ENCODE measurements around the gene TUBD1. TPM values are rescaled to one million over a fixed set of nuclear protein-coding genes. Genes with fewer than 3 reads are reported as not detected.
"Not testable (repeated sequence)": the region's sequence is repeated elsewhere in the genome, so short reads cannot be mapped to it uniquely, and the experiment has no call there.

Gene TUBD1
- total RNA-seq, 1 donor from 2014 or later = 15.5 TPM

DNA sequence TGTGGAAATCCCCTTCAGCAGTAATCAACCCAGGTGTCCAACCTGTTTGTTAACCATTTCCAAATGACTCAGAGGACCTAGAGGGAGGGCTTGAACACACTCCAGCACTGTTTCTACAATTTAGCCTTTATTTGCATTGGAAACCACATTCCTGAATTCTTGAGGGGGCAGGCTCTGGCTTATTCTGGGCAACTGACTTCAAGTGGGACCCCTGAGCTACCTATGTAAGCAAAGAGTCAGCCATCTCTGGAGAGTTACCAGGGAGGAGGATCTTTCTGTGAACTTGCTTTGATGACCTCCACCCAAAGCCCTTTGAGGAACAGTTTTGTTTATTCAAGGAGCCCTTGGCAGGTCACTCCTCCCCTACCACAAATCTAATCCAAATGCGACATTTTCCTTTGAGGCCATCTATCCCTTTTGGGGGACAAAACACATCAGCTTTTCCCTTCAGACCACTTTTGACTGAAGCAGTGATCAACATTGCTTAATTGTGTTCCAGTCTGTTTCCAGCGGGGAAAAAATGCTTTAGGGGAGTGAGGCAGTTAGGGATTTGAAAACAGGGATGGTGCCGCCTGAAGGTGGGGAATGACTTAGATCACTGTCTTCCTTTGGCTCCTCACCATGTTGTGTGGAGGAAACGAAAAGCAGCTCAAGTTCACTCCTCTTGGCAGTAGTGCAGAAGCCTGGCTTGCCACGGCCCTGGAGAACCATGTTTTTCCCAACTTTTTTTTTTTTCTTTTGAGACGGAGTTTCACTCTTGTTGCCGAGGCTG lies 46.2 kb downstream of the TUBD1 start:
- intact Hi-C loops (cut with micrococcal nuclease) = loop anchor here (1.0 to 5.0 kb wide), 3 partner anchors 46 to 191 kb away; partner anchors contain the start of genes RPS6KB1 and TUBD1

DNA sequence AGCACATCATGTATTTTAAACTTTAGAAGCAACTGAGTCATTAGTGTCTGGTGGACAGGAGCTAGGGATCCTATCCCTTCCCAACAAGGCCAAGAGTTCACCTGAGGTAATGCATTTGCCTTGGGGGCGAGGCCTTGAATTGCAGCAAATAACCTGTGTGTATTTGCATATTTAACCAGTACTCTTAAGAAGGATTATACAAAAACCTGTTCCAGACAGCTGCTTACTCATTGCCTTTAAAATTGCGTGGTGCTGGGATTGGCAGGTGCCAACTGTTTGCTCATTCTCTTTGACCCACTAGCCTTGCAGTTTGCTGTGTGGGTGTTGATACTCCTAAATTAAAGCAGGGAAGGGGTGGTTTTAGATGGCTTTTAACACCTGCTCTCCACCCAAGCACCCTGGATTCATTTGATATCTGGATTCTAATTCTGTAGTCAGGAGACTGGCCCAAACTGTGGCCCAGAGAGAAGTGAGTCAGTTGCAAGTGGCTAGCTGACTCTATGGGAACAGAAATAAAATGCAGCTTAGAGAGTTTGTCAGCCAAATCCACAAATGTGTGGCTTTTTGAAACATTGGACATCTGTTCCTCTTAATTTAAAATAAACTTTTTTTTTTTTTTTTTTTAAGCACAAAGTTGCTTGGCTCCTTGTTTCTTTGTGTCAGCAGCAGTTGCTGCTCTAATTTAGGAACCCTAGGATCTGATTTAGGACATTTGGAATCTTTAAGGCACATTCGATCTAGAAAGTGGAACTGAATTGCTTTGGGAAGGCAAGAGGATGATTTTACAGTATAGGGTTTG lies 46.9 kb downstream of the TUBD1 start:
- intact Hi-C loops (cut with micrococcal nuclease) = loop anchor here (1.0 to 5.0 kb wide), 3 partner anchors 47 to 192 kb away; partner anchors contain the start of genes RPS6KB1 and TUBD1

DNA sequence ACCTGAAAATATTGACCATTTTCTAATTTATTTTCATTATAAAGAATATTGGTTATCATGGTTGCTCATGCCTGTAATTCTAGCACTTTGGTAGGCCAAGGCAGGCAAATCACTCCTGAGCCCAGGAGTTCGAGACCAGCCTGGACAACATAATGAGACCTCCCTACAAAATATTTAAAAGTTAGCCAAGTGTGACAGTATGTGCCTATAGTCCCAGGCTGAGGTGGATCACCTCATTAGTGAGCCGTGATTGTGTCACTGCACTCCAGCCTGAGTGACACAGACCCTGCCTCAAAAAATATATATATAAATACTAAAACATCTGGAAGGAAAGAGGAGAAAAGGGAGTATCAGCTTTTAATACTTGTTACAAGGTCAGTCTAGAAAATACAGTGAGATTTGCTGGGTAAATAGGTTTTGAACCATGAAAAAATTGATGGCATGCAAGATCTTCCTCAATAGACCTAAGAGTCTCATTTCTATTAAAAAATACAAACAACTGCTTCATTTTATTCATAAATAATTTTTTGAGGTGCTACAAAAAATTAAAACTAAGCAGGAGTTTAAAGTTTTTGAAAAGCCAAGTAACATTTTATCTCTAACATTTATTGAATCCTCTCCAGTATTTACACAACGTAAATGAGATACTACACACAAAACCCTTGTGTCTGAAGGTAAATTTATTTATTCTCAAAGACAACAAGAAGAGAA lies 47.7 kb downstream of the TUBD1 start:
- intact Hi-C loops (cut with micrococcal nuclease) = loop anchor here (5.0 kb wide), 1 partner anchor 192 kb away; no protein-coding TSS in a partner anchor

DNA sequence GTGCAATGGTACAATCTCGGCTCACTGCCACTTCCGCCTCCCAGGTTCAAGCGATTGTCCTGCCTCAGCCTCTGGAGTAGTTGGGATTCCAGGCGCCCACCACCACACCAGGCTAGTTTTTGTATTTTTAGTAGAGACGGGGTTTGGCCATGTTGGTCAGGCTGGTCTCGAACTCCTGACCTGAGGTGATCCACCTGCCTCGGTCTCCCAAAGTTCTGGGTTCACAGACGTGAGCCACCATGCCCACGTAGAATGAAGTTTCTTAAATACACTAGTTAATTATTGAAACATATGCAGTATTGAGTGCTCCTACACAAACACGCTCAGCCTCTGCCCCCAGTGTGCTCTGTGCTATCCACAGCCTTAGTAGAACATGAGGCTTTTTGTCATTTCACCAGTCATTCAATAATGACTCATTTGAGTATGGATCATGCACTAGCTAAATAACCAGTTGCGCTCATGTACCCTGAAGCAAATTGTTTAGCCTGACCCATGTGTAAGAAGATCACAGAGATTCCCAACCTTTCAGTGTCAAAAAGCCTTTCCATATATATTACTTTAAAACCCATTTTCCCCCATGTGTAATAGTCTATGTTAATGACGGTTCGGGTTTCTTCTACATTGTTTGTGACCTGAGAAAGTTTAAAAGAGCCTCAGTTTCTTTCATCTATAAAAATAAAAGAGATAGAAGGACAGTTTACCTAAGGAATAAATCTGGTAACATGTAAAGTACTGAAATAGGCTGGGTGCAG lies 49.7 kb downstream of the TUBD1 start:
- intact Hi-C loops (cut with micrococcal nuclease) = loop anchor here (1.0 to 2.0 kb wide), 3 partner anchors 14 to 90 kb away; no protein-coding TSS in a partner anchor

DNA sequence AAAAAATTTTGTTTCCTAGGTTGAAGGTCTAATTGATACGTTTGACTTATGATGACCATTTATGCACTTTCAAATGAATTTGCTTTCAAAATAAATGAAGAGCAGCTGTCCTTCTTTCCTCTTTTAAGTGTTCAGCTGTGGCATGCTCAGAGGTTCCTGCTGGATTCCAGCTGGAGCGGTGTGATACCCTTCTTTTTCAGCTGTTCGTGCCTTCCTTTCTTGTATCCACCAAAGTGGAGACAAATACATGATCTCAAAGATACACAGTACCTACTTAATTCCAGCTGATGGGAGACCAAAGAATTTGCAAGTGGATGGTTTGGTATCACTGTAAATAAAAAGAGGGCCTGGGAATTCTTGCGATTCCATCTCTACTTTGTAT lies 50.9 kb downstream of the TUBD1 start:
- intact Hi-C loops (cut with micrococcal nuclease) = loop anchor here (2.0 kb wide), 1 partner anchor 13 kb away; no protein-coding TSS in a partner anchor

DNA sequence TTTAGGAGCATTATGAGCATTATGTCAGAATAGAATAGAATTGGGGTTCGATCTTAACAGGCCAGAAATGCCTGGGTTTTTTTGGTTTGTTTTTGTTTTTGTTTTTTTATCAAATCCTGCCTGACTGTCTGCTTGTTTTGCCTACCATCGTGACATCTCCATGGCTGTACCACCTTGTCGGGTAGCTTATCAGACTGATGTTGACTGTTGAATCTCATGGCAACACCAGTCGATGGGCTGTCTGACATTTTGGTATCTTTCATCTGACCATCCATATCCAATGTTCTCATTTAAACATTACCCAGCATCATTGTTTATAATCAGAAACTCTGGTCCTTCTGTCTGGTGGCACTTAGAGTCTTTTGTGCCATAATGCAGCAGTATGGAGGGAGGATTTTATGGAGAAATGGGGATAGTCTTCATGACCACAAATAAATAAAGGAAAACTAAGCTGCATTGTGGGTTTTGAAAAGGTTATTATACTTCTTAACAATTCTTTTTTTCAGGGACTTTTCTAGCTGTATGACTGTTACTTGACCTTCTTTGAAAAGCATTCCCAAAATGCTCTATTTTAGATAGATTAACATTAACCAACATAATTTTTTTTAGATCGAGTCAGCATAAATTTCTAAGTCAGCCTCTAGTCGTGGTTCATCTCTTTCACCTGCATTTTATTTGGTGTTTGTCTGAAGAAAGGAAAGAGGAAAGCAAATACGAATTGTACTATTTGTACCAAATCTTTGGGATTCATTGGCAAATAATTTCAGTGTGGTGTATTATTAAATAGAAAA lies 51.5 kb downstream of the TUBD1 start:
- intact Hi-C loops (cut with micrococcal nuclease) = not testable (repeated sequence)

DNA sequence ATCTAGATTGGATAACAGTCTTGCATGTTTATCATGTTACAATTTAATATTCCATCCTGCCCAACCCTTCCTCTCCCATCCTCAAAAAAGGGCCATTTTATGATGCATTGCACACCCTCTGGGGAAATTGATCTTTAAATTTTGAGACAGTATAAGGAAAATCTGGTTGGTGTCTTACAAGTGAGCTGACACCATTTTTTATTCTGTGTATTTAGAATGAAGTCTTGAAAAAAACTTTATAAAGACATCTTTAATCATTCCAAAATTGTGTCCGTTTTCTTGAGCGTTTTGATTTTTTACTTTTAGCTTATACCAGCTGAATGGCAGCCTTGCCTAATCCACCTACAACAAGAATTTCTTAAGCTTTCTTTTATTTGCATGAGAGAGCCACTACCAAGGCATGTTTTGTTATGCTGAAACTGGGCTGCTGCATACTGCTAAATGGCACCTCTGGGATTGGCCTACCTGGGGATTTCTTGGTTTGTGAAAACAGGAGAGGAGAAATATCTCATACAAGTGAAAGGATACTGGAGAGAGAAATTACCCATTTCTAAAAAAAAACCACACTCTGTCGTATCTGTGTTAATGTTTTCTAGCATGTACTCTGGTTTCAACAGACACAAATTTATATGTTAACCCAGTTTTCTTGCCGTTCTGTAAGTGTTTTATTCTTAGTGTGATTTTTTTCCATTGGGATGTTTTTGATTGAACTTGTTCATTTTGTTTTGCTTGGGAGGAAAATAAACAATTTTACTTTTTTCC lies 52.2 kb downstream of the TUBD1 start:
- intact Hi-C loops (cut with micrococcal nuclease) = no loop called here

DNA sequence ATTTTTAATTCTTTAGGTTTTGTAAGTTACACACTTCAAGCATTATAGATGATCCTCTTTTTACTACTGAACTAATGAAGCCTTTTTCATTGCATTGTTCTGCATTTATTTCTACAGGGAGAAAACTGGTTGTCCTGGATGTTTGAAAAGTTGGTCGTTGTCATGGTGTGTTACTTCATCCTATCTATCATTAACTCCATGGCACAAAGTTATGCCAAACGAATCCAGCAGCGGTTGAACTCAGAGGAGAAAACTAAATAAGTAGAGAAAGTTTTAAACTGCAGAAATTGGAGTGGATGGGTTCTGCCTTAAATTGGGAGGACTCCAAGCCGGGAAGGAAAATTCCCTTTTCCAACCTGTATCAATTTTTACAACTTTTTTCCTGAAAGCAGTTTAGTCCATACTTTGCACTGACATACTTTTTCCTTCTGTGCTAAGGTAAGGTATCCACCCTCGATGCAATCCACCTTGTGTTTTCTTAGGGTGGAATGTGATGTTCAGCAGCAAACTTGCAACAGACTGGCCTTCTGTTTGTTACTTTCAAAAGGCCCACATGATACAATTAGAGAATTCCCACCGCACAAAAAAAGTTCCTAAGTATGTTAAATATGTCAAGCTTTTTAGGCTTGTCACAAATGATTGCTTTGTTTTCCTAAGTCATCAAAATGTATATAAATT lies 53.0 kb downstream of the TUBD1 start:
- intact Hi-C loops (cut with micrococcal nuclease) = loop anchor here (5.0 kb wide), 1 partner anchor 1502 kb away; no protein-coding TSS in a partner anchor

DNA sequence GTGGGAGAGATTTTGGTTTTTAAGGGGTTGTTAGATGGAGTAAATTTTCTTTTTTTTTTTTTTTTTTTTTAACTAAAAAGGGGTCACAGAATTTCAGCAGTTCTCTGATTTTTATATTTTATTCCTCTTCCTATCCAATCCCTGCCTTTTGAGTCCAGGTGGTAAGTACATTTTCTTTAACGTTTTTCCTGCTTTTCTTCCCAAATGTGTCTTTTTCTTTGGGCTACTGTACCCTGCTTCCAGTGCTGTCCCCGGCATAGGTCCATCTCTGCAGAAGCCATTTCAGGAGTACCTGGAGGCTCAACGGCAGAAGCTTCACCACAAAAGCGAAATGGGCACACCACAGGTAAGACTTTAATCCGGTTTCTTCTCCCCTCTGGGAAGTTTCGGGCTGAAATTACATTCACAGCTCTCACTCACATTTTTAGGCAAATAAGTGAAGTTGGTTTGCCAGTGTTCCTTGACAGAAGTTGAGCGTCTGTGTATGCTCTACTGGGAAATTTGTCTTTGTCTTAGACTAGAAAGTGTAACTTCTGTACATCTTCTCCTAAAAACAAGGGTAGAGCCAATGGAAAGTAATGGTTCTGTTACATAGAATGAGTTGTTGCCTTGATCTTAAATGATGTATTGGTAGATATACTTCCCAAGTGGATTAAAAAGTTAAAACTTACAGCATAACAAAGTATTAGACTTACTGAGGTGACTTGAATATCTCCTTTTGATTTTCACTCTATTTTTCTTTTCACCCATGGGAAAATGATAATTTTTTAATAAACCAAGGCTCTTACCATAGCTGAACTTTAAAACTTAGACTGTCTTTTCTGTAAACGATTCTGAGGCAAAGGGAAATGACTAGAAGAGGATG lies 54.5 kb downstream of the TUBD1 start:
- intact Hi-C loops (cut with micrococcal nuclease) = loop anchor here (5.0 kb wide), 1 partner anchor 1501 kb away; no protein-coding TSS in a partner anchor

DNA sequence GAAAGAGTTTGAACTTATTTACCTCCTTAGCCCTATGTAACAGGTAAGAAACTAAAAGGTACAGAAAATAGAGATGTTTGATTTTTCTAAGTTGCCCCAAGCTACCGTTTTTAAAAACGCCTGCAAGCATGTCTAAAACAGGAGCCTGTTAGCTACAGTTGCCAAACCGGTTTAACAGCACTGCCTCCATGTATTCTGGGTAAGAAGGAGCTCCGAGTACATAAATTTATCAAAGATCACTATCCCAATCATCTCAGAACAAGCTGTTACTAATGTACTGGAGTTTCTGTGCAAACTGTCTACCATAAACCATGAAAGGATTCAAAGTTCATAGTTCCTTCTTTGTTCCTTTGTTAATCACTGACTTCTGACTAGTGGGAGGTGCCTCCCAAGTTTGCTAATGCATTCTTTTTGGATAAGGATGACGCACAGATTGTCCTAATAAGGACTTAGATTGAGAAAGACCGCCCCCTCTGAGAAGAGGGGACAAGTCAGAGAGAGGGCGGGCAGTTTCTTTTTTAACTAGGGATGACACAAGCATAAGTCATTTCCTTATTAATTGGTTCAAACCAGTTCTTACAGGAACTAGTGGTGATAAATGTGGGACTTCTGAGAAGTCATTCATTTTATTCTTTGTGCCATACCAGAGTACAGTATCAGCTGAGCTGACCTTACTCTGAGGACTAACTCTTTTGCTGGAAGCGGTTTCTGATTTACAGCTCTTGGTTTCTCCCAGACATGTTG lies 55.3 kb downstream of the TUBD1 start:
- intact Hi-C loops (cut with micrococcal nuclease) = loop anchor here (1.0 to 5.0 kb wide), 6 partner anchors 8 to 1500 kb away; no protein-coding TSS in a partner anchor

DNA sequence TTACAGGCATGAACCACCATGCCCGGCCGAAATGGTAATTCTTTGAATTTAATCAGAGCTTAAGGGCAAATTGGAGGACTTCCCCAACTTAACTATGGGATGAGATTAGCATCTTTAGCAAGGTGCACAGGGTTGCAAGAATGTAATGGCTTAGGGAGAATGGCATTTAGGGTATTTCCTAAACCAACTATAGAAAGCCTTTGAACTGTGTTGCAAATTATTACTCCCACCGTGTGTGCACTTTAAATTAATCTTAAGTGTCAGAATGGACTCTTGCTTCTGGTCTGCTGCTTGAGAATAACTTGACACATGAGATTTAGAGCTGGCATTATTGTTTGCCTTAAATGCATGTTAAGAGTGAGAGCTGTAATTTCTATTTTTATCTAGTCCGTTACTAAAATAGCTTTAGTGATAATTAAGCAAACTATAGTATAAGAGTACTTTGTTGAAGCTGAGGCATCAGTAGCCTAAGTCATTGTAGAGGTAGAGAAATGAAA lies 59.8 kb downstream of the TUBD1 start:
- intact Hi-C loops (cut with micrococcal nuclease) = no loop called here

DNA sequence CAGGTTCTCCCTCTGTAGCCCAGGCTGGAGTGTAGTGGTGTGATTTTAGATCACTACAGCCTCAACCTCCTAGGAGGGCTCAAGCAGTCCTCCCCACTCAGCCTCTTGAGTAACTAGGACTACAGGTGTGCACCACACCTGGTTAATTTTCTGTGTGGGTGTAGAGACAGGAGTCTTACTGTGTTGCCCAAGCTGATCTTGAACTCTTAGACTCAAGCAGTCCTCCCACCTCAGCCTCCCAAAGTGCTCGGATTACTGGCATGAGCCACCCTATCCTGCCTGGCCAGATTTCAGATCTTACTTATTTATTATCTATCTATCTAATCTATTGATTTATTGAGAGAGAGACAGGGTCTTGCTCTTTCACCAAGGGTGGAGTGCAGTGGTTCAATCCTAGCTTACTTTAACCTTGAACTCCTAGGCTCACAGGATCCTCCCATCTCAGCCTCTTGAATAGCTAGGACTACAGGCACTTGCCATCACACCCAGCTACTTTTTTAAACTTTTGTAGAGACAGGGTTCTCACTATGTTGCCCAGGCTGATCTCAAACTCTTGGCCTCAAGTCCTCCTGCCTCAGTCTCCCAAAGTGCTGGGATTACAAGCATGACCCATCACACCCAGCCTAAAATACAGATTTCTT lies 61.8 kb downstream of the TUBD1 start:
- intact Hi-C loops (cut with micrococcal nuclease) = no loop called here

DNA sequence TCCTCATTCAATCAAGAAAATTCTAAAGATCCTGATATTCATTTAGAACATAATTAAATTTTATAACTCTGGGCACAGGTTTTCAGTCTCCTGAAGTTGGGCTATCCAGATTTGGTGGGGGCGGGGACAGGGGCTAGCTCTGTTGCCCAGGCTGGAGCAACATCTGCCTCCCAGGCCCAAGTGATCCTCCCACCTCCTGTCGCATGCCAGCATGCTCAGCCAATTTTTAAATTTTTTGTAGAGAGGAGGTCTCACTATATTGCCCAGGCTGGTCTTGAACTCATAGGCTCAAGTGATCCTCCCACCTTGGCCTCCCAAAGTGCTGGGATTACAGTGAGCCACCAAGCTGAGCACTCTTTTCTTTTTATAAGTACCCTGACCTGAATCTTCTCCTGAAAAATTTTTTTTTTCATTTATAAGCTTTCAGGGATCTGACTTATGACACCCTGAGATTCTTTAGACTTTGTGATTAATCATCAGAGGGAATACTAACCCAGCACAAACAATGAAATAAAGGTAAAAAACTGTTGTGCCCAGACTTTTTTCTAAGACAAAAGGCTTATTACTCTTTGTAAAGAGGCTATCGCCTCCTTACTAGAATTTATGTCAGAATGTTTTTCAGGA lies 62.6 kb downstream of the TUBD1 start:
- intact Hi-C loops (cut with micrococcal nuclease) = no loop called here

DNA sequence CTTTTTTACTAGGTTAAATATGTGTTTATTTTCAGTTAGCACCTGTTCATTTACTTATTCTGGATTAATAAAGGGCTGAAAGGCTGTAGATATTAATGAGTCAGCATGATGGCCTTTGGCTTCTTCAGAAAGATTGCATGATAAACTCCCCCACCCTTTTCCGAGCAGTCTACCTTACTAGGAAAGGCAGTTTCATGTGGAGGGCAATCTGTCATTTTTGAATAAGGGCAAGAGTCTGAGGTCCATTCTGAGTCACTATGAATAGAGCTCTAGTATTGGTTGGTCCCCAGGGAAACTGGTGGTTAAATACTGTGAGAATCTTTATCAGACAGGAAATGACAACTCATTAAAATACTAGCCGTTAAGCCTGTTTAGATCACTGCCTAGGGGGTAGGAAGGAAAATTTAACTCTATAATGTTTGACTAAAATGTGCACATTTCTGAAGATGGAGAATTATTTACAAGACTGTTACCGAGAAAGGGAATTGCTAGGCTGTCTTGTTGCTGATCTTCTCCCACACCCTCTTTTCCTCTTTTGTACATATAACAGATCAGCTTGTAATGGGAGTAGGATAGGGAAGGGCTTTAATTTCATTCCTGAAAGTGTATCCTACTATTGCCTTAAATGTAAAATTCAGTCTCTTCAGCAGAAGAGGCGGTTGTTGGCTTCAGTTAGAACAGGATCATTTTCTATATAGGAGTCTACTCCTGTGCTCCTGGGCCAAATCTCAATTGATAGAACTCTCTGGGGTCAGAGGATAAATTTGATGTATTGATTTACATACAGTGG lies 63.3 kb downstream of the TUBD1 start:
- intact Hi-C loops (cut with micrococcal nuclease) = loop anchor here (1.0 to 2.0 kb wide), 5 partner anchors 8 to 76 kb away; no protein-coding TSS in a partner anchor

DNA sequence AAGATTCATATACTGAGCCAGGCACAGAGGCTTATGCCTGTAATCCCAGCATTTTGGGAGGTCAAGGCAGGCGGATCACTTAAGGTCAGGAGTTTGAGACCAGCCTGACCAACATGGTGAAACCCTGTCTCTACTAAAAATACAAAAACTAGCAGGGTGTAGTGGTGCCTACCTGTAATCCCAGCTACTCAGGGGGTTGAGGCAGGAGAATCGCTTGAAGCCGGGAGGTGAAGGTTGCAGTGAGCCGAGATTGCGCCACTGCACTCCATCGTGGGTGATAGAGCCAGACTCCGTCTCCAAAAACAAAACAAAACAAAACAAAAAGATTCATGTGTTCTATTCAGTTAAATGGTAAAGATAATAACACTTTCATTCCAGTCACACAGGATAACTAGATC lies 63.9 kb downstream of the TUBD1 start:
- intact Hi-C loops (cut with micrococcal nuclease) = loop anchor here (1.0 to 2.0 kb wide), 5 partner anchors 8 to 76 kb away; no protein-coding TSS in a partner anchor

Data from T-helper 1 cell treated with Interleukin-12 subunit alpha and Interleukin-12 subunit beta and Interleukin-4 antibody, amounts not matched to agents 30 ng/mL and 1 ng/mL, for 36 hours (primary cell).